SU-DHL-6 (cell line): Measurements from ENCODE around the gene DROSHA.

Experiments used
- CTCF ChIP-seq: fragments of 200-600 bp; sonication (generic); IDR thresholded peaks from one replicate; pipeline ENCODE4 v1.5.1; 2017; ENCODE audit warnings: antibody characterized with exemption, mild to moderate bottlenecking, low read length, moderate library complexity; ENCODE audit not compliant: insufficient read depth, poor library complexity, severe bottlenecking
- EZH2phosphoT487 ChIP-seq: fragments of 200-600 bp; sonication (generic), shearing (Covaris generic); conservative IDR thresholded peaks from 2 replicates; pipeline ENCODE4 v1.6.1; 2018; ENCODE audit warnings: mild to moderate bottlenecking, antibody characterized with exemption, low read length, moderate library complexity, mixed read lengths

DNA sequence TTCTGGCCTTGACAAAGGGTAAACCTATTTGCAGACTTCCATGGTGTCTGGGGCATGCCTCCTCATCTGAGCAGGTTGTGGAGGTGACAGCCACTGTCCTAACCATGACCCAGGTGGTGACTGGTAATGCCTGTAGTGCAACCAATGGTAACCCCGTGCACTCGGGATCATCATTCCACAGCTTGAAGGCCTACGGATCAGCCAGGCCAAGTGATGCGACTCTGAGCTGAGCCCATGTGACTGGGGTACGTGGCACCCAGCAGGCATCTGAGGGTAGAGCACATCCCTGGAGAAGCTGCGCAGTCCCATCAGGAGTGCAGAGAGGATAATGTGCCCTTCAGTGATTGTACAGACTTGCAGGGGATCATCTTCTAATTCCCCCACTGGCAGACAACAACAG, 35.0 kb downstream of the DROSHA start:
- no peak for TF ChIP-seq CTCF
- TF ChIP-seq EZH2phosphoT487 = no peak
